Left renal cortex interstitium (tissue), 4 donors: Measurements from ENCODE around the gene AFAP1. TPM values are rescaled to one million over a fixed set of nuclear protein-coding genes. Genes with fewer than 3 reads are reported as not detected.

Source experiments
- DNase-seq, 4 donors: peaks; one replicate each; pipeline ENCODE4 v3.0.0-alpha.2; 2013; ENCODE audit warnings: low read depth in 4 of 4, low spot score in 2 of 4, missing footprints in 1 of 4
- polyA plus RNA-seq, 4 donors: library from polyadenylated mRNA; unstranded; fragments of 120-200 nt; gene quantifications; one replicate each; pipeline ENCODE4 v1.2.1, GENCODE V29; 2013; ENCODE audit not compliant: insufficient read length in 4 of 4

The AFAP1 gene
- polyA plus RNA-seq, 4 donors: 19.5 to 26.5 (median 24.7) TPM

DNA sequence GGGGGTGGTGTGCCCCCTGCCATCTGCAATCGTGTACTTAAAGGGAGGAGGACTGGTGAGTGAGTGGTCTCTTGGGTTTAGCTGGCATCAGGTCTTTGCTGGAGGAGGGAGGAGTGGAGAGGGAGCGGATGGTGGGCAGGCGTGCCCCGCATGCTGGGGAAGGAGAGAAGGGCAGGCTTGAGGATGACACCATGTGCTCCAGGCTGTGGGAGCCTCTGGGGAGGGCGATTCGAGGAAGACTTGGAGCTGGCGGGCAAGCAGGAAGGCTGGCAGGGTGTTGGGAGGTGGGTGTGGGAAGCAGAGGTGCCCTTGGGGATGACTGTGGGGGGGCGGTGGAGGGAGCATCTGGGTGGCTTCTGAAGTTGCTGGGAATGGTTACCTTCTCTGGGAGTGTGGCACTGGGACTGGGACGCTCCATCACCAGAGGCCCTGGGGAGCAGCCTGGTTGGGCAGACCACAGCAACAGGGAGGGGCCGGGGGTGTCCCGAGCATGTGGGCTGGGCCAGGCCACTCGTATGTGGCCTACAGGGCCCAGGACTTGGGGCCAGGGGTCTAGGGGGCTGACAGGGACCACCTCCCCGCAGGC lies 30.8 kb upstream of the AFAP1 start:
- DNase-seq: no peak

- DNase-seq: no peak
Measured at GRCh38 chr4:7968262-7968896, 28.7 kb upstream of the AFAP1 start.

DNA sequence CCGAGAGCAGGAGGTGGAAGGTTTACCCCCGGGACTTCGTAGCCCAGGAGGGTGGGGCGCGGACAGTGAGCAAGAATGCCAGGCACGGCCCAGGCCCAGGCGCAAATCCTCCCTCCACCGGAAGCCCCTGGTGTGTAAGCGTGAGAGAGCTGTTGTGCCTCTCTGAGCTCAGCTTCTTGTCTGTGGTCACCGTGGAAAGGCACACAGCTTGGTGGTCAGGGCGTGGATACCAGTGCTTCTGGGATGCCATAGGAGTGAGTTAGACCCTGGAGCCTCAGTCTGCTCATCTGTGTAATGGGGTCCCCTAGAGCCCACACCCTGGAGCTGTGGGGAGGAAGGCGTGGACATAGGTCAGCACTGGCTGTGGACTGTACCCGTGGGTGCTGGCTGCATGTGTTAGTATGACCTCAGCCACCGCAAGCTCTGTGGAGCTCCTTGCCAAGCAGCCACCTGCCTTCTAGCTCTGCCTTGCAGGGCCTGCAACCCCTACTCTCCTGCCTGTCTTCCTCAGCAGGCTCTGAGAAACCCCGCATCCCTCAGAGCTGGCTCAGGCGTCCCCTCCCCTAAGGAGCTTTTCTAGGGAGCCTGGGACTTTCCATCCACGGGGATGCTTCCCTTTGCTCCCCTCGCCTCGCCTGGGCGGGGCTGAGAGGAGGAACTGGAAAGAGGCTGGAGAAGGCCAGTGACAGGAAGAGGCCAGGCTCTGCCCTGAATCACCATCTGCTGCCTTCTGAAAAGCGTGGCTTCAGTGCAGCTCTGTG lies 28.0 kb upstream of the AFAP1 start:
- no peak for DNase-seq

DNA sequence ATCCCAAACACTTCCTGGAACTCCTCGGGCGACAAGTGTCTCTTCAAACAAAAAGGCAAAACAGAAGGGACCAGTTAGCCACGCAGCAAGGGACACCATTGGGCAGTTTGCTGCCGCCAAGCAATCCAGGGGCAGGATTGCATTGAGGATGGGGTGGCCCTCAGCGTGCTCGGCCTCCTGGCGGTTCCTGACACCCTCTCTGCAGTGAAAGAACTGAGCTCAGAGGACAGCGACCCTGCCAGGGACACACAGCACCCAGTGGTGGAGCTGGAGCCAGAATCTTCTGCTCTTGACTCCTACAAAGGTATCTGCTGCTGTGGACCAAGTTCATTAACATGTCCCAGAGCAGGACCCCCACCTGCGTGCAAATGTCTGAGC lies 27.4 kb upstream of the AFAP1 start:
- no peak for DNase-seq

- DNase-seq: no peak
Measured at GRCh38 chr4:7966281-7967062, 26.8 kb upstream of the AFAP1 start.

GRCh38 chr4:7964890-7965662 lies 25.4 kb upstream of the AFAP1 start:
- DNase-seq: no peak

DNA sequence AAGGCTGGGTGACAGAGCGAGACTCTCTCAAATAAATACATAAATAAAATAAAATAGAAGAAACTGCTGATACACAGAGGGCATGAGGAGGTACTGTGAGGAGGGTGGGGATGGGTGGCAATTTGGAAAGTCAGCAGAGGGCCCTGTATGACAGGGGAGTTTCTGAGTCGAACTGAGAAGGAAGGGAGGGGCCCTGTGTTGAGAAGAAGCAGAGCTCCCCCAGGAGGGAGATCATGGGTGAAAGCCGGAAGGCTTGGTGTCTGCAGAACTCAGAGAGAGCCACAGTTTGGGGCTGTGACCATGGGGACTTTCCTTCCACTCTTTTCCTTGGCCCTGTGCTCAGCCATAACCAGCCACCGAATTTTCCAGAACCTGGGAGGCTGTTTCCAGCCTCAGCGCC lies 24.8 kb upstream of the AFAP1 start:
- DNase-seq: no peak

DNA sequence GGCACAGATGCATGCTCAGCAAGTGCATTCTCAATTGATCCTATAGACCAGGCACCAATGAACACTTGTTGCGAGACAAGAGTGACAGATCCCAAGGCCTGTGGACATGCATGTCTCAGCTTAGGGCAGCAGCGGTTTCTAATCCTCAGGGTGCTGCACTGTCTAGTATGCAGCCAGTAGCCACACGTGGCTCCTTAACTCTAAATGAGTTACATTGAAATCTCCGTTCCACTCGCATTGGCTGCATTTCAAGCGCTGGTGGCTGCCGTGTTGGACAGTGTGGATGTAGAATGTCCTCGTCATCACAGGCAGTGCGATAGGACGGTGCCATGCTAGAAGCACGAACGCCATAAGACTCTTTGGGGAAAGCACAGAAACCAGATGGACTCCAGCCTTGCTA lies 24.0 kb upstream of the AFAP1 start:
- no peak for DNase-seq

GRCh38 chr4:7962609-7963508 lies 23.2 kb upstream of the AFAP1 start:
- DNase-seq: no peak

DNA sequence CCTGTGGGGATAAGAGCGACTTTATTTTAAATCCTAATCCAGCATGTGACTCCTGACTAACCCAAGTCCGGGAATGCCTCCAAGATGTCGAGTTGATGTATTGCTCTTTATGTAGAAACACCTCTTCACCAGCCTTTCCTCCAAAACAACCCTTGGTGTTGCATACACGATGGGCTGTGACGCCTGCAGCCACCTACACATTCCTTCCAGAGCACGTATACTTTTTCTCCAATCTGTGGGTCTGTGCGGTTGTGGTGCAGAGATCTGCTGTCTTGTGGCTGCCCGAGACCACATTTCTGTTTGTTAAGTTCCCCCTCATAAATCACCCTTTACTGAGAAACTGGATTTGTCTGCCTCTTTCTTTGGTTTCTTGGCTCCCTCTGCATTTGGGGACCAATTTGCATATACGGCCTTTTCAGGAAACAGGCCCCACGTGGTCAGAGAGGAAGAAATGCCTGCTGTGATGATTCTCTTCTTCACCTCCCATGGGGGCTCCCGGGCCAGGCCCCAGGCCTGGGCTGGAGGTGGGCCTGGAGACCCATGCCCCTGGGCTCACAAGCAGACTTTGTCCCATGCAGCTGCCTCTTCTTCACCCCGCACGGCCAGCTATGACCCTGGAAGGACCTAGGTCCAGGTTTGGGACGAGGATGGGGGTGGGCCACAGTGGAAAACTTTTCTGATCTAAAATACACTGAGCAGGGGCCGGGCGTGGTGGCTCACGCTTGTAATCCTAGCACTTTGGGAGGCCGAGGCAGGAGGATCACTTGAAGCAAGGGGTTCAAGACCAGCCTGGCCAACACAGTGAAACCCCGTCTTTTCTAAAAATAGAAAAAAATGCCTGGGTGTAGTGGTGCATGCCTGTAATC lies 21.4 kb upstream of the AFAP1 start:
- DNase-seq: peak in 1 of 4 donors; percentile 78

DNA sequence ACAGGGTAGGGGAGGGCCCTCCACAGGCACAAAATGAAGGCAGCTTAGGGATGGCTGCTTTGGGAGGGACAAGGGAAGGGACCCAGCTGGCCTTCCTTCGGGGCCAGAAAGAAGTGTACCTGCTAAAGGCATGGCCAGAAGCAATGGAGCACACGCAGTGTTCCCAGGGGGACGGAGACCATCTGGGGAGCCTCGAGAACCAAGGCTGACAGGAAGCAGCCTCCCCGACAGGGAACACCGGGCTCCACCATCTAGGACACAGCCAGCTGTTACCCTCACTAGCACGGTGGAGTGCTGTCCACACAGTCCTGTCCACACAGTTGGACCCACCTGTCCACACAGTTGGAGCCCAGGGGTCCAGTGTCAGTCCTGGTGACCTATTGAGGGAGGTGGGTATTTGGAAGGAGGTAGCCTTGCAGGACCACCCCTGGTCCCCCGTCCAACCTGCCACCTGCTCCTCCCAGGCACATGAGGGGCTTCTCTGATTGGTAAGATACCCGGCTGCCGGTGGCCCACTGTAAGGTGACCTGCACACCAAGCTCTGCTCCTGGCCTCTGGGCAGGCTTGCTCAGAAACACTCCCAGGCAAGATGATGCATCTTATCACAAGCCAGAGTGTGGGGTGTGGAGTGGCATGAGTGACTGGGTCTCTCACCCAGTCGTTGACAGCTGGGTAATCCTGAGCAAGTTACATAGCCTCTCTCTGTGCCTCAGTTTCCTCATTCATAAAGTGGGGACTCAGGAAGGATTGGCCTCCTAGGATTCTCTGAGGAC lies 20.5 kb upstream of the AFAP1 start:
- no peak for DNase-seq

GRCh38 chr4:7959078-7959477 lies 19.4 kb upstream of the AFAP1 start:
- no peak for DNase-seq

GRCh38 chr4:7956934-7957656 lies 17.4 kb upstream of the AFAP1 start:
- no peak for DNase-seq

DNA sequence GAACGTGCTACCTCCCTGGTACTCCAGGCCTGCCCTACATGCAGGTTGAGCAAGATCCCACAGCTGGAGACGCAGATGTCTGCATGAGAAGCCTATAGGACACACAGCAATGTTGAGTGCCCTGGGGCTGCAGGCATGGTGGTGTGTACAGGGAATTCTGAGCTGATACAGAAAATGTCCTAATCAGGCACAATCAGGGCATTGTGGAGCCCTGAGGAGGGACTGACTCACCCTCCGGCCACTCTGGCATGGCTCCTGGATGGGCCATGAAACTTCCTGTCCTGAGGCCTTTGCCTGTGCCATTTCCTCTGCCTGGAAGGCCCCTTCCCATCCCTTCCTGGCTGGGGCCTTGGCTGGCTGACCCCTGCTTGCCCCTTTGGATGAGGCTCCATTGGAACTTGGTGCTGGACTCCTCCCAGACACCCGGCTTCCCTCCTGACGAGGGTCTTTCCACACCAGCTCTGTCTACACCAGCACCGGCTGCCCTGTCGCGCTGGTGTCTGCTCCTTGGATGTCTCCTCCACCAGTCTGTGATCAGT lies 16.7 kb upstream of the AFAP1 start:
- no peak for DNase-seq

- no peak for DNase-seq
Measured at GRCh38 chr4:7955393-7955792, 15.7 kb upstream of the AFAP1 start.

GRCh38 chr4:7952615-7953014 lies 13.0 kb upstream of the AFAP1 start:
- no peak for DNase-seq
